ENCODE measurements around the gene FREM3.

Gene FREM3

GRCh38 chr4:143667461-143667860, 33.0 kb downstream of the FREM3 start:
- Histone ChIP-seq H2AK5ac (ENCODE audit: low read length) (no peak overlapping the region), H3K4me1 (ENCODE audit: control insufficient read depth, low read depth, low read length) (no peaks in the 10 kb centered on the region), H3K18ac (ENCODE audit: low read length) (no peak overlapping the region), H2BK120ac (ENCODE audit: low read depth, low read length) (no peak overlapping the region), H3K79me1 (ENCODE audit: low read length) (no peaks in the 10 kb centered on the region), H3K4me3 (ENCODE audit: low read length) (no peak overlapping the region), H3K4ac (ENCODE audit: low read depth, low read length) (no peak overlapping the region), H4K5ac (ENCODE audit: low read length) (no peak overlapping the region), H3K4me2 (ENCODE audit: low read length) (no peak overlapping the region), H2BK5ac (ENCODE audit: low read length) (no peak overlapping the region), H3K27ac (ENCODE audit: low read depth, low read length) (no peak overlapping the region), H3K27me3 (ENCODE audit: insufficient read depth, low read length, poor library complexity) (no peaks in the 10 kb centered on the region), H3K36me3 (ENCODE audit: control insufficient read depth, insufficient read depth, low read length) (no peaks in the 10 kb centered on the region), H3K9ac (ENCODE audit: low read length) (no peak overlapping the region), H4K8ac (ENCODE audit: low read depth, low read length) (no peak overlapping the region), H2BK15ac (replicated peaks; ENCODE audit: low read depth) (no peak overlapping the region), H3K23ac (ENCODE audit: low read length) (no peak overlapping the region), H3K79me2 (ENCODE audit: control insufficient read depth, insufficient read depth, low read length) (no peaks in the 10 kb centered on the region), H3K56ac (ENCODE audit: low read length) (no peak overlapping the region)
- no CpG with 5 or more reads among the region's 4 CpGs for WGBS (ENCODE audit: extremely low coverage, insufficient coverage, low lambda C conversion rate)
- no peak for DNase-seq

DNA sequence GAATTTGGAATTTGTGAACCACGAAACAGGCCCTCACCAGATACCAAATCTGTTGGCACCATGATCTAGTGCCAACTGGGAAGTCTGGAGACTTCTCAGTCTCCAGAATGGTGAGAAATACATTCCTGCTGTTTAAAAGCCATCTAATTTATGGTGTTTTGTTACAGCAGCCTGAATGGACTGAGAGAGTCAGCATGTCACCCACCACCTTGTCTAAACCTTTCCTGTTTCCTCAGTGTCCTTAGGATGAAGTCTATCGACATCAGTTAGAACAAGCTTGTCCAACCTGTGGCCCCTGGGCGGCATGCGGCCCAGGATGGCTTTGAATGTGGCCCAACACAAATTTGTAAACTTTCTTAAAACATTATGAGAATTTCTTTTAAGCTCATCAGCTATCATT, 42.1 kb downstream of the FREM3 start:
- Histone ChIP-seq H3K23ac (ENCODE audit: low read length) (no peak overlapping the region), H4K5ac (ENCODE audit: low read length) (no peak overlapping the region), H3K4me1 (ENCODE audit: control insufficient read depth, low read depth, low read length) (no peaks in the 10 kb centered on the region), H3K4me3 (ENCODE audit: low read length) (no peak overlapping the region), H4K8ac (ENCODE audit: low read depth, low read length) (no peak overlapping the region), H2BK120ac (ENCODE audit: low read depth, low read length) (no peak overlapping the region), H3K4me2 (ENCODE audit: low read length) (no peak overlapping the region), H3K27ac (ENCODE audit: low read depth, low read length) (no peak overlapping the region), H3K56ac (ENCODE audit: low read length) (no peak overlapping the region), H3K9ac (ENCODE audit: low read length) (no peak overlapping the region), H2AK5ac (ENCODE audit: low read length) (no peak overlapping the region), H2BK15ac (replicated peaks; ENCODE audit: low read depth) (no peak overlapping the region), H3K79me2 (ENCODE audit: control insufficient read depth, insufficient read depth, low read length) (no peaks in the 10 kb centered on the region), H3K4ac (ENCODE audit: low read depth, low read length) (no peak overlapping the region), H2BK5ac (ENCODE audit: low read length) (no peak overlapping the region), H3K27me3 (ENCODE audit: insufficient read depth, low read length, poor library complexity) (no peaks in the 10 kb centered on the region), H3K79me1 (ENCODE audit: low read length) (no peaks in the 10 kb centered on the region), H3K36me3 (ENCODE audit: control insufficient read depth, insufficient read depth, low read length) (no peaks in the 10 kb centered on the region), H3K18ac (ENCODE audit: low read length) (no peak overlapping the region)
- WGBS (ENCODE audit: extremely low coverage, insufficient coverage, low lambda C conversion rate) = no CpG with 5 or more reads among the region's 4 CpGs
- no peak for DNase-seq

DNA sequence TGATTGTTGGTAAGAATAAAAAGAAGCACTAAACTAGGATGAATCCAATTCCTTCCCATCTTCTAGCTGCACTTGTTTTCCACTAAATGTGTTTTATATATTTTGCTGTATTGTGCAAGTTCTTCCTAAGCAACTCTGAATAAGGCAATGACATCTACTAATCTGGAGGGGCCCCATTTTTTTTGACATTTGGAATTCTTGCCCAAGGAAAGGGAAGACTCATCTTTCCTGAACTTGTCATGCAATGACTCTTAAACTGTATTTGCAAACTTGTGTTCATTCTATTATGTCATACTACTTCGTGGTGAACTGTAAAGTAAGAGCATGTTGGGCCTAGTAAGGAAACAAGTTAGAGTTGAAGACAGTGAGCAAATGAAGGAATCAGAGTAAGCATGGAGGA, 45.9 kb downstream of the FREM3 start:
- H2AK5ac ChIP-seq (ENCODE audit: low read length) = no peak overlapping the region
- H3K27me3 ChIP-seq (ENCODE audit: insufficient read depth, low read length, poor library complexity) = no peaks in the 10 kb centered on the region
- H4K5ac ChIP-seq (ENCODE audit: low read length) = no peak overlapping the region
- no peak overlapping the region for H3K4ac ChIP-seq (ENCODE audit: low read depth, low read length)
- H3K56ac ChIP-seq (ENCODE audit: low read length) = no peak overlapping the region
- H2BK15ac ChIP-seq (replicated peaks; ENCODE audit: low read depth) = no peak overlapping the region
- no peak overlapping the region for H2BK120ac ChIP-seq (ENCODE audit: low read depth, low read length)
- H3K27ac ChIP-seq (ENCODE audit: low read depth, low read length) = no peak overlapping the region
- no peak overlapping the region for H4K8ac ChIP-seq (ENCODE audit: low read depth, low read length)
- H3K4me3 ChIP-seq (ENCODE audit: low read length) = no peak overlapping the region
- H3K36me3 ChIP-seq (ENCODE audit: control insufficient read depth, insufficient read depth, low read length) = no peaks in the 10 kb centered on the region
- no peak overlapping the region for H3K4me2 ChIP-seq (ENCODE audit: low read length)
- no peak overlapping the region for H3K18ac ChIP-seq (ENCODE audit: low read length)
- no peaks in the 10 kb centered on the region for H3K79me2 ChIP-seq (ENCODE audit: control insufficient read depth, insufficient read depth, low read length)
- no peaks in the 10 kb centered on the region for H3K4me1 ChIP-seq (ENCODE audit: control insufficient read depth, low read depth, low read length)
- DNase-seq = no peak
- H3K9ac ChIP-seq (ENCODE audit: low read length) = no peak overlapping the region
- H3K23ac ChIP-seq (ENCODE audit: low read length) = no peak overlapping the region
- H2BK5ac ChIP-seq (ENCODE audit: low read length) = no peak overlapping the region
- H3K79me1 ChIP-seq (ENCODE audit: low read length) = no peaks in the 10 kb centered on the region
- no CpG with 5 or more reads among the region's 1 CpG for WGBS (ENCODE audit: extremely low coverage, insufficient coverage, low lambda C conversion rate)

GRCh38 chr4:143653031-143653430, 47.4 kb downstream of the FREM3 start:
- WGBS (ENCODE audit: extremely low coverage, insufficient coverage, low lambda C conversion rate) = no CpG with 5 or more reads among the region's 3 CpGs
- no peak overlapping the region for H3K18ac ChIP-seq (ENCODE audit: low read length)
- no peak overlapping the region for H3K23ac ChIP-seq (ENCODE audit: low read length)

GRCh38 chr4:143643399-143643798, 57.1 kb downstream of the FREM3 start:
- Histone ChIP-seq H3K9ac (ENCODE audit: low read length) (no peak overlapping the region), H3K79me1 (ENCODE audit: low read length) (no peaks in the 10 kb centered on the region)

More at GRCh38 chr4:143653031-143653430, 47.4 kb downstream of the FREM3 start:
- H3K4ac ChIP-seq (ENCODE audit: low read depth, low read length) = no peak overlapping the region
- no peaks in the 10 kb centered on the region for H3K79me2 ChIP-seq (ENCODE audit: control insufficient read depth, insufficient read depth, low read length)
- no peak overlapping the region for H3K27ac ChIP-seq (ENCODE audit: low read depth, low read length)
- no peak for DNase-seq
- no peak overlapping the region for H2BK15ac ChIP-seq (replicated peaks; ENCODE audit: low read depth)
- no peak overlapping the region for H4K5ac ChIP-seq (ENCODE audit: low read length)
- no peak overlapping the region for H3K56ac ChIP-seq (ENCODE audit: low read length)
- H3K4me3 ChIP-seq (ENCODE audit: low read length) = no peak overlapping the region
- no peak overlapping the region for H2AK5ac ChIP-seq (ENCODE audit: low read length)
- no peak overlapping the region for H3K4me2 ChIP-seq (ENCODE audit: low read length)
- no peak overlapping the region for H3K9ac ChIP-seq (ENCODE audit: low read length)
- H2BK120ac ChIP-seq (ENCODE audit: low read depth, low read length) = no peak overlapping the region
- H4K8ac ChIP-seq (ENCODE audit: low read depth, low read length) = no peak overlapping the region
- H3K36me3 ChIP-seq (ENCODE audit: control insufficient read depth, insufficient read depth, low read length) = no peaks in the 10 kb centered on the region
- no peak overlapping the region for H2BK5ac ChIP-seq (ENCODE audit: low read length)
- no peaks in the 10 kb centered on the region for H3K27me3 ChIP-seq (ENCODE audit: insufficient read depth, low read length, poor library complexity)
- H3K79me1 ChIP-seq (ENCODE audit: low read length) = no peaks in the 10 kb centered on the region
- no peaks in the 10 kb centered on the region for H3K4me1 ChIP-seq (ENCODE audit: control insufficient read depth, low read depth, low read length)

GRCh38 chr4:143642611-143643010, 57.9 kb downstream of the FREM3 start:
- Histone ChIP-seq H3K79me2 (ENCODE audit: control insufficient read depth, insufficient read depth, low read length) (no peaks in the 10 kb centered on the region), H3K4me2 (ENCODE audit: low read length) (no peak overlapping the region), H3K9ac (ENCODE audit: low read length) (no peak overlapping the region), H4K8ac (ENCODE audit: low read depth, low read length) (no peak overlapping the region), H3K27me3 (ENCODE audit: insufficient read depth, low read length, poor library complexity) (no peaks in the 10 kb centered on the region), H2BK15ac (replicated peaks; ENCODE audit: low read depth) (no peak overlapping the region), H3K4me1 (ENCODE audit: control insufficient read depth, low read depth, low read length) (no peaks in the 10 kb centered on the region), H3K36me3 (ENCODE audit: control insufficient read depth, insufficient read depth, low read length) (no peaks in the 10 kb centered on the region), H3K18ac (ENCODE audit: low read length) (no peak overlapping the region), H3K23ac (ENCODE audit: low read length) (no peak overlapping the region), H4K5ac (ENCODE audit: low read length) (no peak overlapping the region), H2BK5ac (ENCODE audit: low read length) (no peak overlapping the region), H2BK120ac (ENCODE audit: low read depth, low read length) (no peak overlapping the region), H3K56ac (ENCODE audit: low read length) (no peak overlapping the region), H3K4ac (ENCODE audit: low read depth, low read length) (no peak overlapping the region), H3K79me1 (ENCODE audit: low read length) (no peaks in the 10 kb centered on the region), H3K27ac (ENCODE audit: low read depth, low read length) (no peak overlapping the region), H3K4me3 (ENCODE audit: low read length) (no peak overlapping the region), H2AK5ac (ENCODE audit: low read length) (no peak overlapping the region)
- no peak for DNase-seq
- WGBS (ENCODE audit: extremely low coverage, insufficient coverage, low lambda C conversion rate) = no CpG with 5 or more reads among the region's 1 CpG

More at GRCh38 chr4:143643399-143643798, 57.1 kb downstream of the FREM3 start:
- no peak for DNase-seq
- no peak overlapping the region for H3K56ac ChIP-seq (ENCODE audit: low read length)
- H3K79me2 ChIP-seq (ENCODE audit: control insufficient read depth, insufficient read depth, low read length) = no peaks in the 10 kb centered on the region
- no peak overlapping the region for H3K23ac ChIP-seq (ENCODE audit: low read length)
- no peak overlapping the region for H3K18ac ChIP-seq (ENCODE audit: low read length)
- no peaks in the 10 kb centered on the region for H3K4me1 ChIP-seq (ENCODE audit: control insufficient read depth, low read depth, low read length)
- no peak overlapping the region for H4K5ac ChIP-seq (ENCODE audit: low read length)
- H2BK15ac ChIP-seq (replicated peaks; ENCODE audit: low read depth) = no peak overlapping the region
- no peak overlapping the region for H2BK120ac ChIP-seq (ENCODE audit: low read depth, low read length)
- no peak overlapping the region for H3K4me3 ChIP-seq (ENCODE audit: low read length)
- H3K4ac ChIP-seq (ENCODE audit: low read depth, low read length) = no peak overlapping the region
- H2BK5ac ChIP-seq (ENCODE audit: low read length) = no peak overlapping the region
- no peak overlapping the region for H4K8ac ChIP-seq (ENCODE audit: low read depth, low read length)
- no peak overlapping the region for H3K27ac ChIP-seq (ENCODE audit: low read depth, low read length)
- no peak overlapping the region for H3K4me2 ChIP-seq (ENCODE audit: low read length)
- H3K36me3 ChIP-seq (ENCODE audit: control insufficient read depth, insufficient read depth, low read length) = no peaks in the 10 kb centered on the region
- no peaks in the 10 kb centered on the region for H3K27me3 ChIP-seq (ENCODE audit: insufficient read depth, low read length, poor library complexity)
- no peak overlapping the region for H2AK5ac ChIP-seq (ENCODE audit: low read length)
